Neural cell (in vitro differentiated cells): ENCODE measurements around the gene BMP7. TPM values are rescaled to one million over a fixed set of nuclear protein-coding genes. Genes with fewer than 3 reads are reported as not detected.

Experiments
- H2AFZ ChIP-seq: fragments of 200-600, 300-800 bp; sonication (generic), shearing (Covaris generic); 2 replicates; pipeline ENCODE4 v1.6.0; 2014; ENCODE audit warnings: low read depth, mild to moderate bottlenecking, antibody characterized with exemption, low read length, moderate library complexity
- H3F3A ChIP-seq: fragments of 200-600 bp; shearing (Covaris generic); 2 replicates; pipeline ENCODE4 v1.6.1; 2016; ENCODE audit warnings: mild to moderate bottlenecking, moderate library complexity, mixed read lengths, antibody characterized with exemption, low read length; ENCODE audit not compliant: insufficient read depth, poor library complexity, severe bottlenecking
- H3K27ac ChIP-seq: fragments of 200-600, 300-800 bp; sonication (generic), shearing (Covaris generic); 2 replicates; pipeline ENCODE4 v1.5.1; 2014; ENCODE audit warnings: mild to moderate bottlenecking, low read length, moderate library complexity
- H3K27me3 ChIP-seq: fragments of 300-800, 200-600 bp; sonication (generic), shearing (Covaris generic); 2 replicates; pipeline ENCODE4 v1.6.0; 2014; ENCODE audit warnings: mild to moderate bottlenecking, low read depth, low read length, moderate library complexity; ENCODE audit not compliant: insufficient read depth
- H3K36me3 ChIP-seq: fragments of 300-800, 200-600 bp; sonication (generic), shearing (Covaris generic); 2 replicates; pipeline ENCODE4 v1.5.1; 2014; ENCODE audit warnings: mild to moderate bottlenecking, antibody characterized with exemption, low read length, moderate library complexity; ENCODE audit not compliant: insufficient read depth
- H3K4me2 ChIP-seq: fragments of 300-800, 200-600 bp; sonication (generic), shearing (Covaris generic); 2 replicates; pipeline ENCODE4 v1.6.0; 2014; ENCODE audit warnings: mild to moderate bottlenecking, low read length
- H3K4me3 ChIP-seq: fragments of 300-800, 200-600 bp; sonication (generic), shearing (Covaris generic); 2 replicates; pipeline ENCODE4 v1.5.1; 2014; ENCODE audit warnings: mild to moderate bottlenecking, low read length, moderate library complexity
- H3K79me2 ChIP-seq: fragments of 200-600 bp; shearing (Covaris generic); replicated peaks from 2 replicates; pipeline ENCODE4 v1.6.0; 2014; ENCODE audit warnings: mild to moderate bottlenecking, low read length, moderate library complexity; ENCODE audit not compliant: insufficient read depth
- H3K9ac ChIP-seq: fragments of 300-800, 200-600 bp; sonication (generic), shearing (Covaris generic); 2 replicates; pipeline ENCODE4 v1.6.1; 2016; ENCODE audit warnings: mild to moderate bottlenecking, low read length, mixed read lengths
- H3K9me2 ChIP-seq: fragments of 200-600 bp; shearing (Covaris generic); 2 replicates; pipeline ENCODE4 v1.6.1; 2016; ENCODE audit warnings: mild to moderate bottlenecking, low read length, mixed read lengths; ENCODE audit not compliant: insufficient read depth
- H3K9me3 ChIP-seq: fragments of 200-600, 300-800 bp; sonication (generic), shearing (Covaris generic); 2 replicates; pipeline ENCODE4 v1.6.1; 2016; ENCODE audit warnings: mild to moderate bottlenecking, mixed run types, low read length, moderate library complexity, mixed read lengths
- H4K20me1 ChIP-seq: fragments of 200-600 bp; shearing (Covaris generic); 2 replicates; pipeline ENCODE4 v1.6.1; 2016; ENCODE audit warnings: mild to moderate bottlenecking, mixed run types; ENCODE audit not compliant: insufficient read depth
- EP300 ChIP-seq: fragments of 450-650 bp; conservative IDR thresholded peaks from 2 replicates; pipeline ENCODE4 v1.6.1; 2014; ENCODE audit warnings: antibody characterized with exemption, mild to moderate bottlenecking, moderate library complexity; ENCODE audit not compliant: poor library complexity, severe bottlenecking
- EZH2 ChIP-seq: fragments of 200-600, 300-800 bp; shearing (Covaris generic), sonication (generic); IDR thresholded peaks from 2 replicates; pipeline ENCODE4 v1.6.1; 2014; ENCODE audit warnings: antibody characterized with exemption, low read length, borderline replicate concordance, mild to moderate bottlenecking; ENCODE audit not compliant: insufficient read depth, poor library complexity, severe bottlenecking
- MXI1 ChIP-seq: fragments of 450-650 bp; conservative IDR thresholded peaks from 2 replicates; pipeline ENCODE4 v1.6.1; 2014; ENCODE audit warnings: antibody characterized with exemption, mild to moderate bottlenecking; ENCODE audit not compliant: poor library complexity, severe bottlenecking
- POLR2AphosphoS5 ChIP-seq: IDR thresholded peaks from 2 replicates; pipeline ENCODE4 v1.6.1; 2012
- RAD21 ChIP-seq: fragments of 450-650 bp; conservative IDR thresholded peaks from 2 replicates; pipeline ENCODE4 v1.6.1; 2014; ENCODE audit warnings: antibody characterized with exemption, mild to moderate bottlenecking, moderate library complexity
- REST ChIP-seq: IDR thresholded peaks from 2 replicates; pipeline ENCODE4 v1.6.1; 2012; ENCODE audit warnings: borderline replicate concordance
- SMC3 ChIP-seq: fragments of 450-650 bp; conservative IDR thresholded peaks from 2 replicates; pipeline ENCODE4 v1.6.1; 2014; ENCODE audit warnings: antibody characterized with exemption, mild to moderate bottlenecking, moderate library complexity; ENCODE audit not compliant: poor library complexity
- TAF1 ChIP-seq: IDR thresholded peaks from 2 replicates; pipeline ENCODE4 v1.6.1; 2012; ENCODE audit warnings: low read depth
- polyA plus RNA-seq: library from polyadenylated mRNA; depleted of rRNA; stranded (reverse); fragments of >200 nt; gene quantifications from 2 replicates; pipeline ENCODE4 v1.2.3, GENCODE V29; 2014
- TF ChIP-seq, protein P1 (sequence below): fragments of 450-650 bp; IDR thresholded peaks from 2 replicates; pipeline ENCODE4 v1.5.1; 2014; ENCODE audit warnings: antibody characterized with exemption, mild to moderate bottlenecking, moderate library complexity; ENCODE audit not compliant: poor library complexity, severe bottlenecking

BMP7 gene
- polyA plus RNA-seq, 1 donor from 2014 or later, result 3.6 TPM

DNA sequence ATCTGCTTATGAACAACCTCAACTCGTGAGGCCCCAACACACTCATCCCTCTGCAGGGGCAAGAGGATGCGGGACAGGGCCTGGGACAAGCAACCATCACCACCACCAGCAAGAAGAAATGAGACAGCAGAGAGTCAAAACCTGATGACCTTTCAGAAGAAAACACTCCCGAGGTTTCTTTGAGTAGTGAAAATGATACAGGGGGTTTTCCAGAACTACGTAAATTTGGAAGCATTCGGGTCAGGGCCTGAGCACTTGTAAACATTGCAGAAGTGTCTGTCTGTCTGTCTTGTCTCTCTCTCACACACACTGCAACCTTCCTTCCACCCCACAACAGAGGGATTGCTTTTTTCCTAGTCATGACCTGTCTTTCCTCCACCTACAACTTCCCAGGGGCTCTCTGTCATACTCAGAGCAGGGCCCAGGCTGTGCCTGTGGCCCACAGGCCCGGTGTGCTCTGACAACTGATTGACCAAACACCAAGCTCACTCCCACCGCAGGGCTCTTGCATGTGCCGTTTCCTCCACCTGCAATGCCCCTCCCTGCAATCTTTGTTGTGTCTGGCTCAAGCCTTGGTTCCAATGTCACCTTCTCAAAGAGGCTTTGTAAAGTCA is 90.9 kb downstream of the BMP7 start:
- H3K4me2 ChIP-seq, result no peak overlapping the region
- H3F3A ChIP-seq, result no peaks in the 10 kb centered on the region
- no peak overlapping the region for H2AFZ ChIP-seq
- no peaks in the 10 kb centered on the region for H3K36me3 ChIP-seq
- H3K27me3 ChIP-seq, result no peaks in the 10 kb centered on the region
- H3K4me3 ChIP-seq, result no peak overlapping the region
- H3K27ac ChIP-seq, result no peak overlapping the region
- H3K79me2 ChIP-seq, result no peaks in the 10 kb centered on the region
- H3K9me3 ChIP-seq, result no peaks in the 10 kb centered on the region
- no peak overlapping the region for H3K9ac ChIP-seq
- no peaks in the 10 kb centered on the region for H4K20me1 ChIP-seq
- TF ChIP-seq EZH2, result no peak
- TF ChIP-seq, protein P1, sequence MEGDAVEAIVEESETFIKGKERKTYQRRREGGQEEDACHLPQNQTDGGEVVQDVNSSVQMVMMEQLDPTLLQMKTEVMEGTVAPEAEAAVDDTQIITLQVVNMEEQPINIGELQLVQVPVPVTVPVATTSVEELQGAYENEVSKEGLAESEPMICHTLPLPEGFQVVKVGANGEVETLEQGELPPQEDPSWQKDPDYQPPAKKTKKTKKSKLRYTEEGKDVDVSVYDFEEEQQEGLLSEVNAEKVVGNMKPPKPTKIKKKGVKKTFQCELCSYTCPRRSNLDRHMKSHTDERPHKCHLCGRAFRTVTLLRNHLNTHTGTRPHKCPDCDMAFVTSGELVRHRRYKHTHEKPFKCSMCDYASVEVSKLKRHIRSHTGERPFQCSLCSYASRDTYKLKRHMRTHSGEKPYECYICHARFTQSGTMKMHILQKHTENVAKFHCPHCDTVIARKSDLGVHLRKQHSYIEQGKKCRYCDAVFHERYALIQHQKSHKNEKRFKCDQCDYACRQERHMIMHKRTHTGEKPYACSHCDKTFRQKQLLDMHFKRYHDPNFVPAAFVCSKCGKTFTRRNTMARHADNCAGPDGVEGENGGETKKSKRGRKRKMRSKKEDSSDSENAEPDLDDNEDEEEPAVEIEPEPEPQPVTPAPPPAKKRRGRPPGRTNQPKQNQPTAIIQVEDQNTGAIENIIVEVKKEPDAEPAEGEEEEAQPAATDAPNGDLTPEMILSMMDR, result no peak
- TF ChIP-seq EP300, result no peak
- TF ChIP-seq MXI1, result no peak
- no peak for TF ChIP-seq TAF1
- no peak for TF ChIP-seq POLR2AphosphoS5
- no peak for TF ChIP-seq REST
- no peak for TF ChIP-seq RAD21
- TF ChIP-seq SMC3, result no peak
- no peaks in the 10 kb centered on the region for H3K9me2 ChIP-seq

GRCh38 chr20:57174737-57175136 is 91.7 kb downstream of the BMP7 start:
- no peak overlapping the region for H3K27ac ChIP-seq
- no peaks in the 10 kb centered on the region for H3K36me3 ChIP-seq
- no peaks in the 10 kb centered on the region for H3K27me3 ChIP-seq

More at GRCh38 chr20:57174737-57175136, 91.7 kb downstream of the BMP7 start:
- Histone ChIP-seq H3K9me3 (no peaks in the 10 kb centered on the region), H3K9me2 (no peaks in the 10 kb centered on the region), H3K79me2 (no peaks in the 10 kb centered on the region), H2AFZ (no peak overlapping the region), H3F3A (no peaks in the 10 kb centered on the region), H3K9ac (no peak overlapping the region), H4K20me1 (no peaks in the 10 kb centered on the region), H3K4me2 (no peak overlapping the region), H3K4me3 (no peak overlapping the region)
- TF ChIP-seq RAD21, result no peak
- TF ChIP-seq EZH2, result no peak
- TF ChIP-seq, protein P1, result no peak
- TF ChIP-seq EP300, result no peak
- TF ChIP-seq POLR2AphosphoS5, result no peak
- no peak for TF ChIP-seq TAF1
- TF ChIP-seq SMC3, result no peak
- no peak for TF ChIP-seq MXI1
- TF ChIP-seq REST, result no peak
